H54 (cell line): ENCODE results near the gene MPST.
"Not testable (repeated sequence)": the region's sequence is repeated elsewhere in the genome, so short reads cannot be mapped to it uniquely, and the experiment has no call there.

Experiments used
- DNase-seq: peaks from one replicate; pipeline ENCODE4 v3.0.0; 2011; ENCODE audit warnings: low spot score, mixed read lengths; ENCODE audit not compliant: insufficient read length
- FAIRE-seq: peaks from 3 replicates; lab custom pipeline; 2011; peaks lifted over from hg19 to GRCh38; lab: Jason Lieb, UNC
- POLR2A ChIP-seq: IDR thresholded peaks from 2 replicates; pipeline ENCODE4 v1.6.1; 2011; ENCODE audit warnings: low read depth, mild to moderate bottlenecking, low read length

Gene MPST

DNA sequence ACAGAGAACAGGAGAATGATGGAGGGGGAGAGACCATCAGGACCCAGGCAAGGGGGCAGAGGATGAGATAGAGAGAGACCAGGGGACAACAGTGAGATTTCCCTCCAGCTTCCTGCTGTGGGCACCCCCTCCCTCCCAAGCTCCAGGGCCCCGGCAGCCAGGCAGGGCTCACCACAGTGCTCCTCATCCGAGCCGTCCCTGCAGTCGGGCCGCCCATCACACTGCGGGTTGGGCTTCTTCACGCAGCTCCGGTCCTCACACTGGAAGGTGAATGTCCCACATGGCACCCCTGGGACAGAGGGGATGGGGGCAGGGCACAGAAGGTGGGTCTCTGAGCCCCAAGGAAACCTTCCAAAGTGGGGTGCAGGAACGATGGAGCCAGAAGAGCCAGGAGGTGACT is 51.2 kb downstream of the MPST start:
- DNase-seq: no peak
- no peak for FAIRE-seq
- TF ChIP-seq POLR2A: no peak

DNA sequence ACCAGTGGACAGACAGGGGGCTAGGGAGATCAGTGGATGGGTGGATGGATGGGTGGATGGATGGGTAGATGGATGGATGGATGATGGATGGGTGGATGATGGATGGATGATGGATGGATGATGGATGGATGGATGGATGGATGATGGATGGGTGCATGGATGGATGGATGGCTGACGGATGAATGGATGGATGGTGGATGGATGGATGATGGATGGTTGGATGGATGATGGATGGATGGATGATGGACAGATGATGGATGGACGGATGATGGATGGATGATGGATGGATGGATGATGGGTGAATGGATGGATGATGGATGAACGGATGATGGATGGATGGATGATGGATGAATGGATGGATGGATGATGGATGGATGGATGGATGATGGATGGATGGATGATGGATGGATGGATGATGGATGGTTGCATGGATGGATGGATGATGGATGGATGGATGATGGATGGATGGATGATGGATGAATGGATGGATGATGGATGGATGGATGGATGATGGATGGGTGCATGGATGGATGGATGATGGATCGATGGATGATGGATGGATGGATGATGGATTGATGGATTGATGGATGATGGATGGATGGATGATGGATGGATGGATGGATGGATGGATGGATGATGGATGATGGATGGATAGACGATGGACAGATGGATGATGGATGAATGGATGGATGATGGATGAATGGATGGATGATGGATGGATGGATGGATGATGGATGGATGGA is 52.5 kb downstream of the MPST start:
- not testable (repeated sequence) for DNase-seq, FAIRE-seq

GRCh38 chr22:37072673-37073072 is 53.1 kb downstream of the MPST start:
- no peak for FAIRE-seq
- DNase-seq: no peak
- no peak for TF ChIP-seq POLR2A

GRCh38 chr22:37074537-37074936 is 55.0 kb downstream of the MPST start:
- TF ChIP-seq POLR2A: no peak
- no peak for DNase-seq
- FAIRE-seq: no peak

GRCh38 chr22:37075046-37075445 is 55.5 kb downstream of the MPST start:
- TF ChIP-seq POLR2A: no peak
- FAIRE-seq: no peak
- no peak for DNase-seq

DNA sequence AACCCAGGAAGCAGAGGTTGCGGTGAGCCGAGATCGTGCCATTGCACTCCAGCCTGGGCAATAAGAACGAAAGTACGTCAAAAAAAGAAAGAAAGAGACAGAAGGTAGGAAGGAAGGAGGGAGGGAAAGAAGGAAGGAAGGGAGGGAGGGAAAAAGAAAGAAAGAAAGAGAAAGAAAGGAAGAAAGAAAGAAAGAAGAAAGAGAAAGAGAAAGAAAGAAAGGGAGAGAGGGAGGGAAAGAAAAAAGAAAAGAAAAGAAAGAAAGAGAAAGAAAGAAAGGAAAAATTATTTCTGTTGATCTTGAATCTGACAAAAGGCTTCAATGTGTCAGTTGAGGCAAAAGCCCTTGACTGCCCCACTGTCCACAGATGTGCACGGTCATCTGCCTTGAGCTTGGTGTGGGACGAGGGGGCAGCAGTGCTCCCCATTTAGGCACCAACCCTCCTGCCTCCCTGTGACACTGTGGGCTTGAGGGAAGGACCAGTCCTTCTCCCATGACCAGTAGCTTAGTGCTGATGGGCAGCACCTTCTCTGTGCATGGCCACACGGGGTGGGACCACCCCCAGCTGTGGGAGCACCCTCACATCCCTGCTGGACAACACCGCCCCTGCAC is 56.4 kb downstream of the MPST start:
- no peak for TF ChIP-seq POLR2A
- DNase-seq (no peak), FAIRE-seq (no peak)

DNA sequence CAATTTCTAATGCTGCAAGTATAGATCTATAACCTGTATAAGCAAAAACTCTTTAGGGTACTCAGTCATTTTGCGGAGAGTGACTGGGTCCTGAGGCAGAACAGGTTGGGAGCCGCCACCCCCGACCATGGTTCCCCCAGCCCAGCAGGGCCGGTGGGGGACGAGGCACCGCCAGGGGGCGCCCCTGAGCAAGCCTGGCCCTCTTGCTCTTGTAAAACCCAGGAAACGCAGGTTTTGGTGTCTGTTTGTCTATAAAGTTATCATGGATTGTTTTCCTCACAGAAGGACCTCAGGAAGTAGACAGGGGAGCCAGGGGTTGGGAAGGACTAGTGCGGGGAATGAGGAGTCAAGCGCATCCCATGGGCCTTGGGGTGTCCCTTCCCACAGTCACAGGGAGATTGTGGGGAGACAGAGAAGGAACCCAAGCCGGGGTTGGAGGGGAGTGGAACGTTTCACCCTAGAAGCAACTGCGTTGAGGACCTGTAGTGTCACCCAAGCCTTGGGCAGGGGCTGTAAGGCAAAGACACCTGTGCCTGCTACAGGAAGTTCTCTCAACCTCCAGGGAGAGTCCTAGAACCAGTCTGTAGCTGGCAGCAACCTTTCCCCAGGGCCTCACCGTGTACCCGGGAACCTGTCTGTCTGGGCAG is 58.4 kb downstream of the MPST start:
- DNase-seq (peak; percentile 61), FAIRE-seq (no peak)

GRCh38 chr22:37079158-37079557 is 59.6 kb downstream of the MPST start:
- no peak for FAIRE-seq
- no peak for DNase-seq
- TF ChIP-seq POLR2A: no peak

More for the DNA sequence above, 58.4 kb downstream of the MPST start:
- TF ChIP-seq POLR2A: no peak
